GM12878 (cell line): ENCODE data around the gene TUBB1. TPM values are rescaled to one million over a fixed set of nuclear protein-coding genes. Genes with fewer than 3 reads are reported as not detected.

Source experiments
- CEBPB ChIP-seq, 2 experiments: fragments of 150-350 bp in 1 of 2; IDR thresholded peaks; 2 replicates each; pipeline ENCODE4 v1.6.1; 2012 to 2014; ENCODE audit warnings: low read depth in 2 of 2, low read length in 2 of 2, borderline replicate concordance in 1 of 2, inconsistent platforms in 1 of 2
- CHD4 ChIP-seq: fragments of 200-600 bp; sonication (generic); IDR thresholded peaks from 2 replicates; pipeline ENCODE4 v1.6.1; 2016; ENCODE audit warnings: mild to moderate bottlenecking
- EZH2 ChIP-seq: IDR thresholded peaks from 2 replicates; pipeline ENCODE4 v1.6.1; 2012; ENCODE audit warnings: low read depth, mild to moderate bottlenecking, control low read depth, inconsistent platforms, low read length, borderline replicate concordance; ENCODE audit not compliant: control insufficient read depth
- HDAC6 ChIP-seq: fragments of 200-600 bp; sonication (generic); IDR thresholded peaks from one replicate; pipeline ENCODE4 v1.8.0; 2017; ENCODE audit warnings: antibody characterized with exemption; ENCODE audit not compliant: unreplicated experiment
- KDM1A ChIP-seq: fragments of 200-600 bp; sonication (generic); IDR thresholded peaks from 2 replicates; pipeline ENCODE4 v1.6.1; 2016; ENCODE audit warnings: borderline replicate concordance
- NFXL1 ChIP-seq: fragments of 450-650 bp; IDR thresholded peaks from 2 replicates; pipeline ENCODE4 v1.6.1; 2017; ENCODE audit warnings: antibody characterized with exemption, mild to moderate bottlenecking, borderline replicate concordance
- NFYA ChIP-seq: IDR thresholded peaks from 2 replicates; pipeline ENCODE4 v1.6.1; 2011; ENCODE audit warnings: low read depth, mild to moderate bottlenecking, low read length, improper control_type of control experiment, borderline replicate concordance
- NFYB ChIP-seq: IDR thresholded peaks from 2 replicates; pipeline ENCODE4 v1.6.1; 2011; ENCODE audit warnings: low read depth, mild to moderate bottlenecking, low read length, improper control_type of control experiment, moderate library complexity; ENCODE audit not compliant: insufficient read depth
- RCOR1 ChIP-seq: conservative IDR thresholded peaks from 2 replicates; pipeline ENCODE4 v1.6.1; 2012; ENCODE audit warnings: low read depth, low read length, improper control_type of control experiment
- SIN3A ChIP-seq: IDR thresholded peaks from 2 replicates; pipeline ENCODE4 v1.6.1; 2012; ENCODE audit warnings: low read depth, low read length, improper control_type of control experiment
- SREBF2 ChIP-seq: IDR thresholded peaks from 2 replicates; pipeline ENCODE4 v1.6.1; 2012; ENCODE audit warnings: mild to moderate bottlenecking, low read length
- STAT3 ChIP-seq: IDR thresholded peaks from 2 replicates; pipeline ENCODE4 v1.6.1; 2011; ENCODE audit warnings: low read depth, low read length, improper control_type of control experiment
- YBX1 ChIP-seq: fragments of 450-650 bp; IDR thresholded peaks from 2 replicates; pipeline ENCODE4 v1.6.1; 2016; ENCODE audit warnings: antibody characterized with exemption
- ZNF24 ChIP-seq: fragments of 450-650 bp; IDR thresholded peaks from 2 replicates; pipeline ENCODE4 v1.6.1; 2017; ENCODE audit warnings: antibody characterized with exemption, mild to moderate bottlenecking
- ZSCAN29 ChIP-seq: fragments of 450-650 bp; IDR thresholded peaks from 2 replicates; pipeline ENCODE4 v1.6.1; 2017; ENCODE audit warnings: mild to moderate bottlenecking, moderate library complexity
- polyA plus RNA-seq, 11 experiments: library from polyadenylated mRNA; depleted of rRNA in 4 of 11; unstranded in 6 of 11; stranded (reverse) in 5 of 11; fragments of >200 nt; fragmentation: Nextera tagmentation in 4 of 11; fragmentation: Illumina TruSeq in 1 of 11; extraction: Ambion mirVana in 4 of 11; extraction: Trizol in 1 of 11; gene quantifications; 1 replicate in 1 of 11; 2 replicates in 10 of 11; pipeline versions ENCODE4 v1.2.1 to v1.2.3, GENCODE V29; 2011 to 2016; ENCODE audit warnings: inconsistent platforms in 2 of 11, missing spikeins in 2 of 11, low read depth in 1 of 11
- total RNA-seq, 4 experiments: library from RNA; depleted of rRNA in 3 of 4; stranded (reverse); fragments of >200 nt in 3 of 4; fragmentation: Illumina TruSeq in 1 of 4; extraction: Trizol in 1 of 4; gene quantifications; 2 replicates each; pipeline versions ENCODE4 v1.2.1 to v1.2.3, GENCODE V29; 2013 to 2021
- TF ChIP-seq, protein P1 (sequence below): IDR thresholded peaks from 2 replicates; pipeline ENCODE4 v1.6.1; 2012; ENCODE audit warnings: low read depth, low read length, improper control_type of control experiment
- TF ChIP-seq, protein P2 (sequence below): IDR thresholded peaks from 2 replicates; pipeline ENCODE4 v1.6.1; 2012; ENCODE audit warnings: improper control_type of control experiment, low read depth, low read length; ENCODE audit not compliant: insufficient replicate concordance
- TF ChIP-seq, protein P3 (sequence below): IDR thresholded peaks from 2 replicates; pipeline ENCODE4 v1.6.1; 2012; ENCODE audit warnings: low read depth, low read length, improper control_type of control experiment
- TF ChIP-seq, protein P4 (sequence below): fragments of 150-350 bp; IDR thresholded peaks from 2 replicates; pipeline ENCODE4 v1.6.1; 2014; ENCODE audit warnings: mild to moderate bottlenecking, low read depth, low read length
- TF ChIP-seq, protein P5 (sequence below): IDR thresholded peaks from 2 replicates; pipeline ENCODE4 v1.6.1; 2011; ENCODE audit warnings: low read depth, low read length, improper control_type of control experiment, borderline replicate concordance

The TUBB1 gene
- total and polyA plus RNA-seq, 10 of the 15 experiments (the other 5 are each of a cell fraction or from before 2014, with no cell fraction given): 0.02 to 0.20 (median 0.06) TPM; not detected in 3

DNA sequence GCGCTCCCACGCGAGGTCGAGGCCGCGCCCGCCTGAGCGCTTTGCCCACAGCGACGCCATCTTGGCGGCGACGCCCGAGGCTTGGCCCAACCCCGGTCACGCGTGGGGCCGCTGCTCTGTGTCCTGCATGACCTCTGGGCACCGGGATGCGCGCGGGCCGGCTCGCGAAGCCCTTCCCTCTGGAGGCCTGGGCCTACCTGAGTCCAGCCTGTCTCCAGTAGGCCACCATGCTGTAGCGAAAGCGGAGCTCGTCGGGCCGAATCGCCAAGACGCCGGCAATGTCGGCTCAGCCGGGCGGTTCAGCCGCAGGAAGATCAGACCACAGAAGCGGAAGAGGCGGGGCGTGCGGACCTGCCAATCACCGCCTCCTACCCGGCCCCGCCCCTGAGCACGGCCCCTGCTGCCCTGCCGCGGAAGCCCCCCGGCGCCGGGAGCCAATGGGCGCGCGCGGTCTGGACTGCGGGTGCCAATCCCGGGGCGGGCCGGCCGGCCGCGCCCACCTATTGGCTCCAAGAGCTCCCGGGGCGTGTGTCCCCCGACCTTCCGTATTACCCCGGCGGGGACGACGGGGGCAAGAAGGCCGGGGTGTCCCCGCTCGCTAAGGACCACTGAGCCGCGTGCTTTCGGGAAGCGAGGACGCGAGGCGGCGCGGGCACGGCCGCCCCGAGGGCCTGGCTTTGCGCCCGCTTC, 12.9 kb downstream of the TUBB1 start, which contains the start of gene ATP5F1E (continued):
- TF ChIP-seq ZNF24: 0 out of 2 replicates have a peak, but pooled peaks have one; percentile 14
- TF ChIP-seq CEBPB (IDR thresholded peaks at IDR 0.05; ENCODE audit: borderline replicate concordance in 1 of 2, low read depth in 2 of 2, low read length in 2 of 2): no peak
- TF ChIP-seq, protein P1, sequence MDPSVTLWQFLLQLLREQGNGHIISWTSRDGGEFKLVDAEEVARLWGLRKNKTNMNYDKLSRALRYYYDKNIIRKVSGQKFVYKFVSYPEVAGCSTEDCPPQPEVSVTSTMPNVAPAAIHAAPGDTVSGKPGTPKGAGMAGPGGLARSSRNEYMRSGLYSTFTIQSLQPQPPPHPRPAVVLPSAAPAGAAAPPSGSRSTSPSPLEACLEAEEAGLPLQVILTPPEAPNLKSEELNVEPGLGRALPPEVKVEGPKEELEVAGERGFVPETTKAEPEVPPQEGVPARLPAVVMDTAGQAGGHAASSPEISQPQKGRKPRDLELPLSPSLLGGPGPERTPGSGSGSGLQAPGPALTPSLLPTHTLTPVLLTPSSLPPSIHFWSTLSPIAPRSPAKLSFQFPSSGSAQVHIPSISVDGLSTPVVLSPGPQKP: no peak
- TF ChIP-seq, protein P2, sequence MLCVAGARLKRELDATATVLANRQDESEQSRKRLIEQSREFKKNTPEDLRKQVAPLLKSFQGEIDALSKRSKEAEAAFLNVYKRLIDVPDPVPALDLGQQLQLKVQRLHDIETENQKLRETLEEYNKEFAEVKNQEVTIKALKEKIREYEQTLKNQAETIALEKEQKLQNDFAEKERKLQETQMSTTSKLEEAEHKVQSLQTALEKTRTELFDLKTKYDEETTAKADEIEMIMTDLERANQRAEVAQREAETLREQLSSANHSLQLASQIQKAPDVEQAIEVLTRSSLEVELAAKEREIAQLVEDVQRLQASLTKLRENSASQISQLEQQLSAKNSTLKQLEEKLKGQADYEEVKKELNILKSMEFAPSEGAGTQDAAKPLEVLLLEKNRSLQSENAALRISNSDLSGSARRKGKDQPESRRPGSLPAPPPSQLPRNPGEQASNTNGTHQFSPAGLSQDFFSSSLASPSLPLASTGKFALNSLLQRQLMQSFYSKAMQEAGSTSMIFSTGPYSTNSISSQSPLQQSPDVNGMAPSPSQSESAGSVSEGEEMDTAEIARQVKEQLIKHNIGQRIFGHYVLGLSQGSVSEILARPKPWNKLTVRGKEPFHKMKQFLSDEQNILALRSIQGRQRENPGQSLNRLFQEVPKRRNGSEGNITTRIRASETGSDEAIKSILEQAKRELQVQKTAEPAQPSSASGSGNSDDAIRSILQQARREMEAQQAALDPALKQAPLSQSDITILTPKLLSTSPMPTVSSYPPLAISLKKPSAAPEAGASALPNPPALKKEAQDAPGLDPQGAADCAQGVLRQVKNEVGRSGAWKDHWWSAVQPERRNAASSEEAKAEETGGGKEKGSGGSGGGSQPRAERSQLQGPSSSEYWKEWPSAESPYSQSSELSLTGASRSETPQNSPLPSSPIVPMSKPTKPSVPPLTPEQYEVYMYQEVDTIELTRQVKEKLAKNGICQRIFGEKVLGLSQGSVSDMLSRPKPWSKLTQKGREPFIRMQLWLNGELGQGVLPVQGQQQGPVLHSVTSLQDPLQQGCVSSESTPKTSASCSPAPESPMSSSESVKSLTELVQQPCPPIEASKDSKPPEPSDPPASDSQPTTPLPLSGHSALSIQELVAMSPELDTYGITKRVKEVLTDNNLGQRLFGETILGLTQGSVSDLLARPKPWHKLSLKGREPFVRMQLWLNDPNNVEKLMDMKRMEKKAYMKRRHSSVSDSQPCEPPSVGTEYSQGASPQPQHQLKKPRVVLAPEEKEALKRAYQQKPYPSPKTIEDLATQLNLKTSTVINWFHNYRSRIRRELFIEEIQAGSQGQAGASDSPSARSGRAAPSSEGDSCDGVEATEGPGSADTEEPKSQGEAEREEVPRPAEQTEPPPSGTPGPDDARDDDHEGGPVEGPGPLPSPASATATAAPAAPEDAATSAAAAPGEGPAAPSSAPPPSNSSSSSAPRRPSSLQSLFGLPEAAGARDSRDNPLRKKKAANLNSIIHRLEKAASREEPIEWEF: no peak
- peak; percentile 85; the same call in 1 of the 2 replicates for TF ChIP-seq SIN3A
- no peak for TF ChIP-seq RCOR1
- no peak for TF ChIP-seq ZSCAN29
- no peak for TF ChIP-seq NFYA
- no peak for TF ChIP-seq SREBF2
- no peak for TF ChIP-seq NFXL1
- no peak for TF ChIP-seq EZH2
- TF ChIP-seq, protein P3, sequence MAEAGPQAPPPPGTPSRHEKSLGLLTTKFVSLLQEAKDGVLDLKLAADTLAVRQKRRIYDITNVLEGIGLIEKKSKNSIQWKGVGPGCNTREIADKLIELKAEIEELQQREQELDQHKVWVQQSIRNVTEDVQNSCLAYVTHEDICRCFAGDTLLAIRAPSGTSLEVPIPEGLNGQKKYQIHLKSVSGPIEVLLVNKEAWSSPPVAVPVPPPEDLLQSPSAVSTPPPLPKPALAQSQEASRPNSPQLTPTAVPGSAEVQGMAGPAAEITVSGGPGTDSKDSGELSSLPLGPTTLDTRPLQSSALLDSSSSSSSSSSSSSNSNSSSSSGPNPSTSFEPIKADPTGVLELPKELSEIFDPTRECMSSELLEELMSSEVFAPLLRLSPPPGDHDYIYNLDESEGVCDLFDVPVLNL: peak; percentile 29; the same call in 1 of the 2 replicates
- no peak for TF ChIP-seq YBX1
- TF ChIP-seq, protein P4, sequence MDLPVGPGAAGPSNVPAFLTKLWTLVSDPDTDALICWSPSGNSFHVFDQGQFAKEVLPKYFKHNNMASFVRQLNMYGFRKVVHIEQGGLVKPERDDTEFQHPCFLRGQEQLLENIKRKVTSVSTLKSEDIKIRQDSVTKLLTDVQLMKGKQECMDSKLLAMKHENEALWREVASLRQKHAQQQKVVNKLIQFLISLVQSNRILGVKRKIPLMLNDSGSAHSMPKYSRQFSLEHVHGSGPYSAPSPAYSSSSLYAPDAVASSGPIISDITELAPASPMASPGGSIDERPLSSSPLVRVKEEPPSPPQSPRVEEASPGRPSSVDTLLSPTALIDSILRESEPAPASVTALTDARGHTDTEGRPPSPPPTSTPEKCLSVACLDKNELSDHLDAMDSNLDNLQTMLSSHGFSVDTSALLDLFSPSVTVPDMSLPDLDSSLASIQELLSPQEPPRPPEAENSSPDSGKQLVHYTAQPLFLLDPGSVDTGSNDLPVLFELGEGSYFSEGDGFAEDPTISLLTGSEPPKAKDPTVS: no peak
- TF ChIP-seq STAT3: no peak
- no peak for TF ChIP-seq KDM1A
- TF ChIP-seq NFYB: peak; percentile 92
- TF ChIP-seq, protein P5, sequence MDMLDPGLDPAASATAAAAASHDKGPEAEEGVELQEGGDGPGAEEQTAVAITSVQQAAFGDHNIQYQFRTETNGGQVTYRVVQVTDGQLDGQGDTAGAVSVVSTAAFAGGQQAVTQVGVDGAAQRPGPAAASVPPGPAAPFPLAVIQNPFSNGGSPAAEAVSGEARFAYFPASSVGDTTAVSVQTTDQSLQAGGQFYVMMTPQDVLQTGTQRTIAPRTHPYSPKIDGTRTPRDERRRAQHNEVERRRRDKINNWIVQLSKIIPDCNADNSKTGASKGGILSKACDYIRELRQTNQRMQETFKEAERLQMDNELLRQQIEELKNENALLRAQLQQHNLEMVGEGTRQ: no peak
- no peak for TF ChIP-seq CHD4
- no peak for TF ChIP-seq HDAC6
